Measurements from ENCODE around the gene ARSG.
"Not testable (repeated sequence)": the region's sequence is repeated elsewhere in the genome, so short reads cannot be mapped to it uniquely, and the experiment has no call there.

The ARSG gene

DNA sequence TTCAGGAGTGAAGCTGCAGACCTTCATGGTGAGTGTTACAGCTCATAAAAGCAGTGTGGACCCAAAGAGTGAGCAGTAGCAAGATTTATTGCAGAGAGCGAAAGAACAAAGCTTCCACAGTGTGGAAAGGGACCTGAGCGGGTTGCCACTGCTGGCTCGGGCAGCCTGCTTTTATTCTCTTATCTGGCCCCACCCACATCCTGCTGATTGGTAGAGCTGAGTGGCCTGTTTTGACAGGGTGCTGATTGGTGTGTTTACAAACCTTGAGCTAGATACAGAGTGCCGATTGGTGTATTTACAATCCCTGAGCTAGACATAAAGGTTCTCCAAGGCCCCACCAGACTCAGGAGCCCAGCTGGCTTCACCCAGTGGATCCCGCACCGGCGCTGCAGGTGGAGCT is 17.2 kb downstream of the ARSG start:
- DNase-seq = not testable (repeated sequence)

GRCh38 chr17:68309066-68309670 is 17.9 kb downstream of the ARSG start:
- DNase-seq = not testable (repeated sequence)

DNA sequence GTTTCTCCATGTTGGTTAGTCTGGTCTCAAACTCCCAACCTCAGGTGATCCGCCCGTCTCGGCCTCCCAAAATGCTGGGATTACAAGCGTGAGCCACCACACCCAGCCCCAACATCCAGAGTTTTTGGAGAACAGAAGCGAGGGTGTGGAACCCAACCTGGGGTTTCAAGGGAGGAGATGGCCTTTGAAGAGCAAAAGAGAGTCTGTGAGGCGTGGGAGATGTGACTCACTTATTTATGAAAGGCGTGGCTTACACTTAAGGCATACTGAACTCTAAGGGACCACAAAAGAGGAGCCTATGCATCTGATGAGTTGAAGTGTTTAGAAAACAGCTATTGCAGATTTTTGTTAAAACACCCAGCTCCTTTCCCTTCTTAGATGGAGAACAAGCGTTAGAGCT is 18.9 kb downstream of the ARSG start:
- peak; percentile 36 for DNase-seq

DNA sequence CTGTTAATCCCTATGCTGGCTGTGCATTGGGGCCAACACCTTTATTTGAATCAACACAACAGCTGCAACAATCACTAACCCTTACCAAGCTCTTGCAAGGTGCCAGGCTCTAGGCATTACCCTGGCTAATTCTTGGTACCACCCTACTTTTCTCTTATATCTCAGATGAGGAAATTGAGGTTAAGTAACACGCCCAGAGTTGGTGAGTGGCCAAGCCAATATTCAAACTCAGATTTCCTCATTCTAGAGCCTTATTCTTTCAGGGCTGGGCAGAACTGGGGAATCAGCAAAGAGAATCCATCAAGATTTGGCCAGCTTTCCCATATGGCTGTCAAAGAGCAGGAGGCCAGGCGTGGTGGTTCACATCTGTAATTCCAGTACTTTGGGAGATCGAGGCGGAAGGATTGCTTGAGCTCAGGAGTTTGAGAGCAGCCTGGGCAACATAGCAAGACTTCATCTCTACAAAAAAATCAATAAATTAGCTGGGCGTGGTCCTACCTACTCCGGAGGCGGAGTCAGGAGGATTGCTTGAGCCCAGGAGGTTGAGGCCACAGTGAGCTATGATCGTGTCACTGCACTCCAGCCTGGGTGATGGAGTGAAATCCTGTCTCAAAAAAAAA is 23.7 kb downstream of the ARSG start:
- peak; percentile 37 for DNase-seq

DNA sequence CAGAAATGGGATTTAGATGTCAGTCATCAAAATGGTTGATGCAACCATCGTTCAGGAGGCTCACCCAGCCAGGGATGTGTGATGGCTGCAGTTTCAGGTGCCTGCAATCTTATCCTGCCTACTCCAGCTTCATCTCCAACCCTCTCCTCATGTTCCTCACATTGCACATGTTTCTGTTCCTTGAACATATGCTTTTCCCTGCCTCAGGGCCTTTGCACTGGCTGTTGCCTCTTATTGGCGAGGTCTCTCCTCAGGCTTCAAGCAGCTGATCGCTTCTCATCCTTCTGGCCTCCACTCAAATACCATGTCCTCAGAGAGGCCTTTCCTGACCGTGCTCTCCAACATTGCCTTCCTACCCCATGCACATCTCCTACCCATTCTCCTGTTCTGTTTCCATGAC is 24.6 kb downstream of the ARSG start:
- no peak for DNase-seq

- no peak for DNase-seq
Observed at GRCh38 chr17:68317458-68317857, 26.2 kb downstream of the ARSG start.

DNA sequence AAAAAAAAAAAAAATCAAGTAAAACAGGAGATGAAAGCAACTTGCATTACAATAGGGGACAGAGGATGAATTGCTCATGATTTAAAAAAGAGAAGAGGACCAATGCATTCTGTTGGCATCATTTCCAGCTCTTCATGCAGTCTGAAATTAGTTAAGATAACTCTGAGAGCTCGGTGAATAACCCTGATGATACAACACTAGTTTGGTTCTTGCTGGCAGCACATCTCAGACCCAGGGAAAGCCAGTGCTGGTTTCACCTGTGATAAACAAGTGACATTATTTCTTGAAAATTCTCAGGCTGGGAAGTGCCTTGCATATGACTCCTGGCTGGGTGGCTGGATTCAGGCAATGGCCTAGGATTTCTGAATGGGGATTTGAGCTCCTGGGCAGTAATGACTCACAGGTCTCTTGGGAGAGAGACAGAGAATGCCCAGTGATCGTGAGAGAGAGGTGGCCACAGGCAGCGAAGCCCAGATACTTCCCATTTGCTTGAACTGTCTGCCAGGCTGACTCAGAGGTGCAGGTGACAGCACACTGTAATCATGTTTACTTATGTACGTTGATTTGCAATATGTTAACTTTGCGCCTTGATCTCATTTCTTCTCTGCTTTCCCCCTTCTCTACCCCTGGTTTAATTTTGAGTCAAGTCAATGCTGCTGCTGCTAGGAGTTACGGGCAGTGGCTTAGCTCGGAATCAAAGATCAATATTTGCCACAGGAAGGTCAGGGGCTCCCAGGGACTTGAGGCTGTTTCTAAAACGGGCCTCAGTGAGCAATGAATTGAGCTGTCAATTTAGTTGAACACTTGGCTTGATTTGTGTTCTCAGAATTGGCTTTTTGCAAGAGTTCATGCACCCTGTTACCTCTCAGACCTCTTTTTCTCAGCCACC is 27.1 kb downstream of the ARSG start:
- no peak for DNase-seq

DNA sequence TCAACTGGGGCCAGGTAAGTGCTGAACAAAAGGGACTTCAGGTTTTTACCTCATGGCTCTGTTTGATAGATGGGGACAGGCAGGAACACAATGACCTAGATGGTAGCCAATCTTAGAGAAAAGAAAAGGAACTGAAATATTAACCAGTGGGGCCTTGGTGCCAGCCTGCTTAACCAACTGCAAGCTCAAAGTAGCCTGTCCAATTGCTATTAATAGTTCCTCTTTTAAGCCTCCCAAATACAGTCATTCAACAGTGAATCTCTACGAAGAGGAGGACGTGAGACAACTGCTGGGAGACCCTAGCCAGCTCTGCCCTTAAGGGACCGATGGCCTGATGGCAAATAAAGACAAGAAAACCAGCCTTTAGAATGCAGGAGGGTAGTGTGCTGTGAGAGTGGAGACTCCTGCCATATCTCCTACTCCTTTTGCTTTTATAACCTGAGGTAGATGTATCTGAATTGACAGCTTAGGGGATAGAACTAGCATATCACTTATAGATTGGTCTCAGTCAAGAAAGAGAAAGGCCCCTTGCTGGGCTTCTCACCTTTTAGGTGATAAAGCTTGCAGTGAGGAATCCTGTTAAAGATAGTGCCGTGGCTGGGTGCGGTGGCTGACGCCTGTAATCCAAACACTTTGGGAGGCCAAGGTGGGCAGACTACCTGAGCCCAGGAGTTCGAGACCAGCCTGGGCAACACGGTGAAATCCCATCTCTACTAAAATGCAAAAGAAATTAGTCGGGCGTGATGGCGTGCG is 28.3 kb downstream of the ARSG start:
- DNase-seq = no peak

DNA sequence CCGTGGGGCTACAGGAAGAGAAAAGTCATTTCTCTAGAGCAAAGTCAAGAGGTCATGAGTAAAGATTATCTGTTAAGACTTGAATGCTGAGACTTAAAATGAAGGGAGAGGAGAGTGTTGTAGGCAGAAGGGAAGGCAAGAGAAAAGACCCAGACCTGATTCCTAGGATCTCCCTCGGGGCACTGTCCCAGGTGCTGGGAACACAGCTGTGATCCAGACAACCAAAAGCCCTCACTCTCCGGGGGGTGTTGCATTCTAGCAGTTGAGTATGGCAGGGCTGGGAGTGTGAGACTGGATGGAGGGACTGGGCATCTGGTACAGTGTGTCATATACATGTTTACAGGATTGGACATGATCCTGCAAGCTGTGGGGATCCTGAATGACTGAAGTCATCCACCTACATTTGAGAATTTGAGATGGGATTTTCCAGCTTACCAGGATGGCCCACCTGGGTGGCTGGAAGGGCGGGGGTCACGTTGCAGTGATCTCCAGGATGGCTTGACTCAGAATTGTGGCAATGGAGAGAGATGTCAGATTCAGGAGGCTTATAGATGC is 29.1 kb downstream of the ARSG start:
- no peak for DNase-seq

- no peak for DNase-seq
Observed at GRCh38 chr17:68320943-68321555, 29.8 kb downstream of the ARSG start.

DNA sequence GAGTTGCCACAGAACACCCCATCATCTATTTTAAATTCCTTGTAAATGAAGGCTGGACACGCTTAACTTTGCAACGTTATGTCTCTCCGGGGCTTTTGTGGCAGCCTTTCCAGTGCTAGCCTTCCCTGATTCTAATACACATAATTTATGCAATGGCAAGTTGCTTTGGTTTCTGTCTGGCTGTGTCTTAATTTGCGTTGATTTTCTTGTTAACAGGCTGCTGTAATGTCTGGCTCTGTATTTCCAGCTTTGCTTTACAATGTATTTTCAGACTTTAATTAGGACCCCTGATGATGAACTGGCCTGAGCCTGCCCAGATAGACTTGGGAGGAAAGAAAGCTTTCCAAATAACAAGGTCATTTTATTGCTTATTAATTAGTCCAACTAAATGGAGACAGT is 30.3 kb downstream of the ARSG start:
- no peak for DNase-seq

GRCh38 chr17:68322630-68323029 is 31.3 kb downstream of the ARSG start:
- no peak for DNase-seq

- DNase-seq = no peak
Observed at GRCh38 chr17:68324114-68324513, 32.8 kb downstream of the ARSG start.

DNA sequence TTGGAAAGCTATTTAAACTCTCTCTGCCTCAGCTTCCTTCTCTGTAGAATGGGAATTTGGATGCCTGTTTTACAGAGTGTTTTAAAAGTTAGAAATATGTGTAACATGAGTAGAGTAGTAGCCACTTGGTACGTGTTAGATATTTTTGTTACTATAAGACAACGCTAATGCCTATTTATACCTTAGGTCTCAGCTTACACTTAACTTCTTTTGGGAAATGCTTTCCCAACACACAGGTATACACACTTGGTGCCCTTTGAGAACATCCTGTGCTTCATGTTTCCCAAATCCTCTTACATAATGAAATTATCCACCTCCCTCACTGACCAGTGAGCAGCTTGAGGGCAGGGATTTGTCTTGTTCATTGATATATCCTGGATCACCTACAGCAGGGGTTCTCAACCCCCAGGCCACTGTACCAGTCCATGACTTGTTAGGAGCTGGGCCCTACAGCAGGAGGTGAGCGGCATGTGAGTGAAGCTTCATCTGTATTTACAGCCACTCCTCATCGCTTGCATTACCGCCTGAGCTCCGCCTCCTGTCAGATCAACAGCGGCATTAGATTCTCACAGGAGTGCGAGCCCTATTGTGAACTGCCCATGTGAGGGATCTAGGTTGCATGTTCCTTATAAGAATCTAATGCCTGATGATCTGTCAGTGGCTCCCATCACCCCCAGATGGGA is 33.5 kb downstream of the ARSG start:
- no peak for DNase-seq

GRCh38 chr17:68325961-68326360 is 34.7 kb downstream of the ARSG start:
- DNase-seq = no peak

- DNase-seq = no peak
Observed at GRCh38 chr17:68326681-68327080, 35.4 kb downstream of the ARSG start.

GRCh38 chr17:68327823-68328557 is 36.7 kb downstream of the ARSG start:
- DNase-seq = no peak

- DNase-seq = no peak
Observed at GRCh38 chr17:68328676-68329075, 37.4 kb downstream of the ARSG start.

DNA sequence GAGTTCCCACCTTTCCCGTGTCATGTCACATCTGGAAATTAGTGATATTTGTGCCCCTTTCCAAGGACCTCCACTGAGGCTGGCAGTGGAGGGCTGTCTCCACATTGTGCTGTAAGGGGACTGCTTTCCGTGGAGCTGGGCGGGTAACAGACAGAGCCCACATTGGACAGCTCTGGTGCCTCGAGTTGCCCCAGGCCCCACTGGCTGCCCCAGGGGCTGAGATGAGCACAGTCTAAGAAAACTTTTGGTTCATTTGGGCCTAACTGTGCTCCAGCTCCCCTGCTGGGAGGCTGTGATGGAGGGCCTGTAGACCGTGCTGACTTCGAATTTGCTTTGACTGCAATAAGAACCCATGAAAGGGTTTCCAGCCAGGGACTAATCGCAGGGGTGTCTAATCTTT is 38.0 kb downstream of the ARSG start:
- no peak for DNase-seq

DNA sequence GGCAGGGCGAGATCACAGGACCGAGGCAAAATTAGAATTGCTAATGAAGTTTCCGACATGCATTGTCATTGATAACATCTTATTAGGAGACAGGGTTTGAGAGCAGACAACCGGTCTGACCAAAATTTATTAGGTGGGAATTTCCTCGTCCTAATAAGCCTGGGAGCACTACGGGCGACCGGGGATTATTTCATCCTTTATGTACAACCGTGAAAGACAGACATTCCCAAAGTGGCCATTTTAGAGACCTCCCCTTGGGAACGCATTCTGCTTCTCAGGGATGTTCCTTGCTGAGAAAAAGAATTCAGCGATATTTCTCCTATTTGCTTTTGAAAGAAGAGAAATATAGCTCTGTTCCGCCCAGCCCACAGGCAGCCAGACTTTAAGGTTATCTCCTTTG is 40.6 kb downstream of the ARSG start:
- DNase-seq = not testable (repeated sequence)

- no peak for DNase-seq
Observed at GRCh38 chr17:68334393-68334792, 43.1 kb downstream of the ARSG start.

Measured in CD4-positive, alpha-beta T cell treated with Interleukin-21 for 1 hour (primary cell).